COR-L47 (cell line): ENCODE results near the gene DMRT2.

ENCODE experiments used
- DNase-seq: peaks from one replicate; lab custom pipeline; 2025; lab: John Stamatoyannopoulos, UW

DMRT2 gene

DNA sequence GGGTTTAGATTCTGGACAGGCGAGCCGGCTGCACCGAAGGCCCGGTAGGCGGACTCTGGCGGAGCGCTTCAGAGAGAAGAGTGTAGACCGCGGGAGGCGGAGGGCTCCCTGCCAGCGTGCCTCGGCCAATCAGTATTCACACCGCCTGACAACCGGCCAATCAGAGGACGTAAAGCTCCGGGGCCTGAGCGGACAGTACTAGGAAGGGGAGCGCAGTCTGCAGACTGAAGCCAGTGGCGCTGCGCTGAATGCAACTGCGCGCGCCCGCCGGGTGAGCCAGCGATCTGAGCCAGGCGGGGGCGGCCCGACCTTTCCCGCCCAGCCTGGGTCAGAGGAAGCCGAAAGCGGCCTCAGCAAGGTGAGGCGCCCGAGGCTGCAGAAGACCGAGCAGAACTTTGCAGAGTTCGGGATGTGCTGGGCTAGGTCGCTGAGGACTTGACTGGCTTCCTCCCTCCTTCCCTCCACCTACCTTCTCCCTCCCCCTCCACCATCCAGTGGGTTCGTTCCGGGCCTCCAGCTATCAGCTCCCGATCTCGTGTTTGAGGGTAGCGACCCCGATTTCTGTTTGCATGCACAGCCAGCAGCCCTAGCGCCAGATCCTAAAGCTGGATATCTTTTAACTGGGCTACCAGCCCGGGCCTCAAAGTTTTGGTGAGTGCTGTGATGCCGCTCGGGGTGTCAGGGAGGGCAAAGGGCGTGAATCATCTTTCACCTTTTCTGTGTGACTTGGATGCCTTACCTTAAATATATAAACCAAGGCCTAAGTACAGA lies at the start of gene DMRT2:
DMRT2 (plus strand) TSS at position 233 of the 771 bp plus-strand sequence. CDS start 1,257 bp downstream, outside the sequence.
- peak; percentile 2 for DNase-seq

DNA sequence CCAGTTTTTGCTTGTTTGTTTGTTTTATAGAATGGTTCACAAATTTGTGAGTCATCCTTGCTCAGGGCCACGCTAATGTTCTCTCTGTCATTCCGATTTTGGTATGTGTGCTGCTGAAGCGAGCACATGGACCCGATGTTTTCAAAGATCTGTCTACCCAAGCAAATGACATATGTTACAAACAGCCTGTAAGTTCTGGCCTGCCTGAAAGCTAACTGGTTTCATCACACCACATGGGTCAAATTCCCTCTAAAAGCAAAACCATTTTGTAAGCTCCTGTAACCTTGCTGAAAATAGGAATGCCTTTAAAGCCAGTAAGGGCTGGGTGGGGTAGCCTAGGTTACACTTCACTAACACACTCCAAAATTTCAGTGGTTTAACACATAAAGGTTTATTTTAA lies 48.3 kb upstream of the DMRT2 start:
- no peak for DNase-seq

DNA sequence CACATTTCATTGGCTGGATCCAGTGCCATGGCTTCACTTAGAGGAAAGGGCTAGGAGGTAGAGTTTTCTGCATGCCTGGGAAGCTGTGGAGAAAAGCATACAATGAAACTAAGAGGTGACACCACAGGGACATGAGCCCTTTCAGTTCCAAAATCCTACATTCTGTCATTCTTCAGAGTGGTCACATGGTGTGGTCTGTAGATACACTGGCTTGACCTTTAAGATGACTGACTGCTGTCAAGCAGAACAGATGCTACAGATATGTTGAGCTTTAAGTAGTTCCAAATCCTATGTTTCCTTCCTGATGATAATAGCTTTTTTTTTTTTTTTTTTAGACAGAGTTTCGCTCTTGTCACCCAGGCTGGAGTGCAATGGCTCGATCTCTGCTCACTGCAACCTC lies 47.5 kb upstream of the DMRT2 start:
- DNase-seq = no peak

DNA sequence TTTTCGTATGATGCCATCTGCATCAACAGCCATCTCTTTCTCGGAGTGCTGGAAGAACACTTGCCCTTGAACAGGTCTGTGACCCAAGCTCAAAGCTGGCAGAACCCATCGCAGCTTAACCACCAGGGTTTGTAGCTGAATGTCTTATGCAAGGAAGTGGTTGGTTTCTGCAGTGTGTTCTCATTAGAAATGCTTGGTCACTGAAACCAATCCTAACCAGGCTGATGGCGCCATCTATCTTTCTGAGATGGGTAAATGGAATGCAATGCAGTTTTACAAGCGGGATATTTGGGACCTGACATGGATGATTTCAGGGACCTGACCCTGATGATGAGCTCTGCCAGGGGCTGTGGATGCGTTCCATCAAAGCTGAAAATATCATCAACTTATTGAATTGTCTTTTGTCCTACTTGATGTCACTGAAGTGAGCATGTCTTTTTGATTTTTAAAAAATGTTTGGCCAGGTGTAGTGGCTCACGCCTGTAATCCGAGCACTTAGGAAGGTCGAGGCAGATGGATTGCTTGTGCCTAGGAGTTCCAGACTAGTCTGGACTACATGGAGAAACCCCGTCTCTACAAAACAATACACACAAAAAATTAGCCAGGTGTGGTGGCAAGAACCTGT lies 45.0 kb upstream of the DMRT2 start:
- DNase-seq = peak; percentile 37

DNA sequence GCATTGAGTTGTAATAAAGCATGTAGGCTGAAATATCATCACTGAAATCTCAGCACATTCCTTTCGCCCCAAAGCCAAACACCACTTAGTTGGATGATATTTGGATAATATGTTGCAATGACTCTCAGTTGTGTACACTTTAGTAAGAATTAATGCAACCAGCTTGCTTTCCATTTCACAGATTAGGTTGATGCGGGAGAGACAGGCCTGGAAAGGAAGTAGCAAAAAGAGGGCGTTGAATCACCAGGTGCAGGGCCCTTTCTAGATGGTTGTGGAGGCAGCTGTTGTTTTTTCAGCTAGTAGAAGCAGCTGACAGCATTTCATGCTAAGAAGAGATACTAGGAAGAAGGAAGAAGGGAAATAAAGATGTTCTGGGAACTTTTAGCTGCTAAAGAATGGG lies 42.8 kb upstream of the DMRT2 start:
- DNase-seq = no peak

DNA sequence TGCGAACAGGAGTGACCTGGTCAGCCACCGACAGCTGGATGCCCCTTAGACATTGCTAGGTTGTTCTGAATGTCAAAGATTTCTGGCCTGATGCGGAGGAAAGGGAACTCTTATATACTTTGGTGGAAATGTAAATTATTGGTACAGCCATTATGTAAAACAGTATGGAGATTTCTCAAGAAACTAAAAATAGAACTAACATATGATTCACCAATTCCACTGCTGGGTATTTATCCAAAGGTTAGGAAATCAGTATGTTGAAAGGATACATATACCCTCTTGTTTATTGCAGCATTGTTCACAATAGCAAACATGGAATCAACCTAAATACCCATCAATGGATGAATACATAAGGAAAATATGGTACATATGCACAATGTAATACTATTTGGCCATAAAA lies 41.9 kb upstream of the DMRT2 start:
- no peak for DNase-seq

DNA sequence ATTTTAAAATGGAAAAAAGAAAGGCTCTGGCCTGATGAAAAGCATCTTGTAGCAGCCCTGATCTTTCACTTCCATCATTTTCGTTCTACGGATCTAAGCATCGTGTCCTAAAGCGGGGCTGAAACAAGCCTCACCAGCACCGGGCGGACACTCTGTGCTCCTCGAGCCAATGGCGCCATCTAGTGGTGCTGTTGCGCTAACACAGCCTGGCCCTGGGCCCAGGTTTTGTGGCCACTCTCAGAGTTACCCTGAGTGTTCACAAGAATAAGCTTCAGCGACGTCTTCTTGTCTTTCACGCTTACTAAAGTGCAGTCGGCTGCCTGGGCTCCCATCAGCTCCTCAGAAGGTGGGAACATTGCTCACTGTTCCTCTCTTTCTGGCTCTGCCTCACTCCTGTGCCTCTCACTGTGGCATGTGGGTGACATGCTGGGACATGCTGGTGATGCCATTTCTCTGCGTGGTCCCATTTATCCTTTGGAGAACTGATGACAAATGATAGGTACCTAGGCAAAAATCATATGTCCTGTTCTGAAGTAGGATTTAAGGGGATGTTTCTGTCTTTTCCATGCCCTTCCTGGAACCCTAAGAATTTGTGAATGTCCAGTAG lies 41.0 kb upstream of the DMRT2 start:
- DNase-seq = peak; percentile 44

DNA sequence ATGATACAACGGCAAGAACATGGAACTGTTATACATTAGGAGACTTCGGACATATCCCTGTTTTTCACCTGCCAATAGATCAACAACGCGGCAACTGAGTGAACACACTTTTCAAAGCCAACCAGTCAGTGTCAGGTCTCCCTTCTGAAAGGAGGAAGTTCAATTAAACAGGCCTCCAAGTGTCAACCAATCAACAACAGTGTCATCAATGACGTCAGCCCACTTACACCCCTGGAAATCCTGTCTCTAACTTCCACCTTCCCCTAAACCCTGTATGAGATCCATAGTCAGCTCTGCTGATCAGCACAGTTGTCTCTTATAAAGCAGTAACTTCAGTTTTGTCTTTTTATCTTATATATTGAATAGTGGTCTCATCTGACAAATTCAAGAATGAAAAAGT lies 37.1 kb upstream of the DMRT2 start:
- DNase-seq = no peak

DNA sequence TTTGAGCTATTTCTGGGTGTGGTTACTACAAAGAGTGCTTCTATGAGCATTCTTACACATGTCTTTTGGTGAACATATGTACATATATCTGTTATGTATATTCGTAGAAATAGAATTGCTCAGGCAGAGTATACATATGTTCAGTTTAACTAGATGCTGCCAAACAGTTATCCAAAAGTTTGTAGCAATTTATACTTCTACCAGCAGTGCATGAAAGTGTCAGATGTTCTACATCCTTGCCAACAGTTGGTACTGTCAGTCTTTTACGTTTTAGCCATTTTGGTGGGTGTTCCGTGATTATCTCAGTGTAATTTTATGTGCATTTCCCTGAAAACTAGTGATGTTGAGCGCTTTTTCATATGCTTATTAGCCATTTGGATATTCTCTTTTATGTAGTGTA lies 35.9 kb upstream of the DMRT2 start:
- no peak for DNase-seq

DNA sequence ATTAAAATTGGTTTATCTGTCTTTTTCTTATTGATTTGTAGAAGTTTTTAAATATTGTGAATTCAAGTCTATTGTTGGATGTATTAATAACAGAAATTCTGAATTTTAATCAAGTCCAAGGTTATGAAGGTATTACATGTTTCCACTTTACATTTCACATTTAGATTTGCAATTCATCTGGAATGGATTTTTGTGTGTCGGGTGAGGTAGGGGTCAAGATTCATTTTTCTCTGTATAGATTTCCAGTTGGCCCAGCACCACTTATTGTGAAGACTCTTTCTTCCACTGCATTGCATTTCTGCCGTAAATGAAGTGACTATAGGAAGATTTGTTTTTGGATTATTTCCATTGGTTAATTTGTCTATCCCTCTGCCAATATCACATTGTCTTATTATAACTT lies 35.5 kb upstream of the DMRT2 start:
- no peak for DNase-seq

DNA sequence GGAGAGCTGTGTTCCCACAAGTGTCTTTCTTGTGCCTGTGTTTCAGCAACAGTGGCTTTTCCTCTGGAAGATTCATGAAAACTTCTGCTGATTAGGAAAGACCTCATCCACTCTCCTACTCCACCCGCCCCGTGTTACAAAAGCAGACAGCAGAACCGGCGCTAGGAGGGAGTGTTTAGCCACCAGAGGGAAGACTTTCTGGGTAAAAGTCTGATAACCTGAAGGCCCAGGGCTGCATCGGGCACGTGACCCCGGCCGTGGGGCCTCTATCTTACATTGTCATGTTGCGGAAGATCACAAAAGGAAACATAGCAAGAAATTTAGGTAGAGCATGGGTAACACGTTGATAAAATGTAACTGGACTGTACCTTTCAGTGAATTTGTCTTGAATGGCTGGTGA lies 32.0 kb upstream of the DMRT2 start:
- DNase-seq = no peak

DNA sequence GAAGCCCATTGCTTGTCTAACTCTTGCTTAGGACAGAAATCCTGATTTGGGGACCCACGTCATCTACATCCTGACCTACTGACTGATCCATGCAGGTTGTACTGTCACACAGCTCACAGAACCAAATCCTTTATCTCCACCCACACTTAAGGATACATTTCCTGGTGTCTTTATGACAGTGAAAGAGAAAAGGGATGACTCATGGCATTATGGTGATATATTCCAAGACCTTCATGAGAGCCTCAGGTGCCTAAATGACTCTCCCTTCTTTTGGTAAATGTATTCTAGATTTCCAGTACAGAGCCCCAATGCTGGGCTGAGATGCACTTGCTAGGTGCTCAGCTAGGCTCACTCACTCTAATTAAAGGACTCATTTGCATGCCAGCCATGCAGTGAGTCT lies 26.0 kb upstream of the DMRT2 start:
- DNase-seq = no peak

DNA sequence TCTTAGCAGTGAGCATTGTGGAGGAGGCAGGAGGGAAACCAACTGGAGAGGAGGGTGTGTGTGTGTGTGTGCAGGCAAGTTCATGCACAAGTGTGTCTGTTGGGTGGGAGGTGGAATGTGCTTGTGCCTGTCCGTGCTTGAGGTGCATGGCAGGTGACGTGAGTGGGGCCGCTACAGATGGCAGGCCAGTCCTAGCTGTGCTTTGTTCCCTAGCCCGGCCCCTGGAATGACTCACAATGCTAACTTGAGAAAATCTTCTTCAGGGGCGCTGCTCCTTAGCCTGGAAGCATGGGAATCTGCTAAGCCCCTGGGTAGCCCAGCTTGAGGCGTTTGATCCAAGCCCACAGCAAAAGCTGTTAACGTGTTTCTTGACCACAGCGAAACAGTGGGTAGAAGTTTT lies 25.0 kb upstream of the DMRT2 start:
- no peak for DNase-seq

DNA sequence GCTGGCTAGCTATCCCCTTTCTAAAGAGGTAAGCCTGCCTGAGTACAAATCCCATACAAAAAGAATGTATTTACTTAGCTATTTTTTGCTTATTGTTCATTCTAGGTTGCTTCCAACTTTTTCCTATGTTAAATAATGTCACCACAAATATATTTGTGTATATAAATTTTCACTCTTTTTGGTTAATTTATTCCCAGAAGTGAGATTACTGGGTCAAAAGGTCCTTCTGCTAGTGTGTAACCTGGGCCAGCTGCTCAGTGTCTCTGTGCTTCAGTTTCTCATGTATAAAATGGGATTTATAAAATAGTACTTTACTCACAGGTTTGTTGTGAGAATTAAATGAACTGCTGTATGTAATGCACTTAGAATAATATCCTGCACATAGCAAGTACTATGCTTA lies 23.9 kb upstream of the DMRT2 start:
- no peak for DNase-seq

DNA sequence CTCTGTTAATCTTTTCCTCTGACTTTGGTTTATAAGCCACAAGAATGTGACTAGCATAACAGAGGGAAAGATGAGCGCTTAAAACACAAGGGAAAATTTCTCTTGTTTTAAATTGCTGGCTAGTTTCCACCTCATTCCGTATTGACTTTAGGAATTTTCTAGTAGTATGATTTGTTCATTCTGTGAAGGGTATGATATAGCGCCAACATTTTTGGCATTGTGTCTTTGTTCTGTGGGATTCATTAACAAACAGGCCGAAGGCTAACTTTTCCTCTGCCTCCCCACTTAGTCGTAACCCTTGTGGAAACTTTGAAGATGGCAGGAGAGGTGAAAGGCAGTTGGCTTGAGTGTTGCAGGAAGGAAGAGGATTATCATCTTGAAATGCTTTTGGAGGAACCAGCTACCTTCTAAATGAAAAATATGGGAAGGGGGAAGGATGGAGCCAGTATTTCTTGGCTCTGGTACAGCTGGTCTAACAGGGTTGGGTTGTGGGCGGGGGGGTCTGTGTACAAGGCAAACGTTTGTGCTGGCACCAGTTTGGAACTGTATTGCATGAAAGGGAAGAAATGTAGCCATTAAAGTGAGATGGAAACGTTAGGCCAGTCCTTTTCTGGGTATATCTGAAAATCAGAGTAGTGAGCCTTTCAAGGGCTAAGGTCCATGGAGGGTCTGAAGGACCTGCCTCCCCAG lies 21.5 kb upstream of the DMRT2 start:
- DNase-seq = no peak

DNA sequence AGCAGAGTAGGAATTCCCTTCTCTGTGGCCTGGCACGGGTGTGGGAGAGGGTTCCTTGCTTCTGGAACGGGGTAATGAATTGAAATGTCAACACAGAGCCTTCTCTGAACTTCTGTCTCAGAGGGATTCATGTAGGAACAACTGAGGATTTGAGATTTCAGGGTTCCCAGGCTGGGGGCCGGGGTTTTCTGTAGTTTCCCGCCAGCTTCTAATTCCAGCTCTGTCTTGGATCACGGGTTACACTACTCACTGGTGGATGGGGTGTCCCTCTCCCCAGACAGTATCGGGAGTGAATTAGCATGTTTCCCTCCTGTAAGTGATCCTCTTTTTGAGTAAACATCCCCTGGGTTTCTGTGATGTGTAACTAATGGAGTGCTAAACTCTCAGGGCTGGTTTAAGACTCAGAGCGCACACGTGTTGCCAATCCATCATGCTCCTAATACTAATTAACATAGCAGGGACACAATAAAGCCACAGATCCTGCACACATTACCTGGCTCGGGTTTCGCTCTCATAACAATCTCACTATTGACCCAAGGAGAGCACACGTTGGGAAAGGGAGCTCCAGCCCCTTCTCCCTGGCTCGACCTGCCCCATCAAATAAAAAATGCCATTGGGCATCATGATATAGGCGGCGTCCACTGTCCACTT lies 18.1 kb upstream of the DMRT2 start:
- DNase-seq = no peak

DNA sequence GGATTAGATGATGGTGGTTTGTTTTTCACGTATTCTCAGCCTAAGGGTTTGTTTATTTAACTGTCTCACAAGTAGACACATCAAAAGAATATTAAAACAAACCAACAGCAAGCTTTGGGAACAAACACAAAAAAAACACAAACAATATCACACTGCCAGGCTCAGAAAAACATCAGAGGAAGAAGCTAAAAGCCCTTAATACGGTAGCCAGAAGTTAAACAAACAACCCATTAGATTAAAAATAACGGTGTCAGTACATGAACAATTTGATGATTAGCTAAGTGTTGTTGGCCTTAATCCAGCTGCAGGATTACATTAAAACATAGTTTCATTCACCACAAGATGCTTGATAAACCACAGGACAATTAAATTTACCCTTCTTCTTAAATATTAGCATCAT lies 15.9 kb upstream of the DMRT2 start:
- DNase-seq = no peak

DNA sequence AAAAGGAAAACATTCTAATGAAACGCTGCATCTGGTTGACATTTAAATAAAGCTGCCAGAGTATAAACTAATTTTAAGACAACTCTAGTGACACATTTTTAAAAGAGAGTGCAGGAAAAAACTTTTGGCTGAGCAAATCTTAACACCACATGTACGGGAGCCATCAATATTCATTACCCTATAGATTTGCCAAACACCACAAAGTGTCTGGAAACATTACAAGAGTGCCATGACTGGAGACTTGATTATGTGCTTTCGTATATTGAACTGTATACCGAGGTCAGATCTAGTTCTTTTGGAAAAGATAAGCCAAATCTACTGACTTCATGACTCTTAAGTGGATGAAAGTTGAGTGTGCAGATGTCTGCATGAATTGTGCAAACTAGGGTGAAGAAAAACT lies 10.6 kb upstream of the DMRT2 start:
- DNase-seq = no peak

DNA sequence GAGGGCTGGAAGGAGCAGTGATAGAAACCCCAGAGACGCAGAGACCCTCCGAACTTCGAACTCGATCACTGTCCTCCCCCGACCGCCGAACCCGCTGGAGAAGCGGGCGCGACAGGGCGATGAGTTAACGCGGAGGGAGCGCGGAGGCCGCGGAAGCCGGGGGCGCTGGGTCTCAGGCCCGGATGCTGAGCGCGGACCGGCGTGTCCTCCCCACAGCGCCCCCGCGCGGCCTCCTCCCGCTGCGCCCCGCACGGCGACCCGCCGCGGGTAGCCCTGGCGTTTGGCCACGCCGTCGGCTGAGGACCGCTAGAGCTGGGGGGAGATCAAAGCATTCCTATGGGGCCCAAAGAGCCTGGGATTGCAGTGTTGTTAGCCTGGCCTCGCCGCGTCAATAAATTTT lies 7.7 kb upstream of the DMRT2 start:
- no peak for DNase-seq

DNA sequence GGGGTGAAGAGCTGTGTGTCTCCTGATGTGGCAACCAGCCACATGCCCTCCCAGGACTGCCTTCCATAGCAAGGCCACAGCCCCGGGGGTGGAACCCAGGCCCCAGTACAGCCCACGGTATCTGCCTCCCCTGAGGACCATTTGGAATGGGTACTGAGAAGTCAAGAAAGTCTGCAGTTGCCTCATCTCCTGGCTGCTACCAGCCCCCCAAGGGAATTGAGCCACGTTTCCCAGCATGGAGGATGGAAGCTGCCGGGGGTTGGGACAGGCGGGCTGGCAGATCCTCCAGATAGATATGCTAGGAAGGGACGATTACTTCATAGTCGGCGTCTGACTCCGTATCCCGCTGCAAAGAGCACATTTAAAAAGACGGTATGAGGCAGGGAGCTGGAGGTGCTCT lies 5.5 kb upstream of the DMRT2 start:
- no peak for DNase-seq

DNA sequence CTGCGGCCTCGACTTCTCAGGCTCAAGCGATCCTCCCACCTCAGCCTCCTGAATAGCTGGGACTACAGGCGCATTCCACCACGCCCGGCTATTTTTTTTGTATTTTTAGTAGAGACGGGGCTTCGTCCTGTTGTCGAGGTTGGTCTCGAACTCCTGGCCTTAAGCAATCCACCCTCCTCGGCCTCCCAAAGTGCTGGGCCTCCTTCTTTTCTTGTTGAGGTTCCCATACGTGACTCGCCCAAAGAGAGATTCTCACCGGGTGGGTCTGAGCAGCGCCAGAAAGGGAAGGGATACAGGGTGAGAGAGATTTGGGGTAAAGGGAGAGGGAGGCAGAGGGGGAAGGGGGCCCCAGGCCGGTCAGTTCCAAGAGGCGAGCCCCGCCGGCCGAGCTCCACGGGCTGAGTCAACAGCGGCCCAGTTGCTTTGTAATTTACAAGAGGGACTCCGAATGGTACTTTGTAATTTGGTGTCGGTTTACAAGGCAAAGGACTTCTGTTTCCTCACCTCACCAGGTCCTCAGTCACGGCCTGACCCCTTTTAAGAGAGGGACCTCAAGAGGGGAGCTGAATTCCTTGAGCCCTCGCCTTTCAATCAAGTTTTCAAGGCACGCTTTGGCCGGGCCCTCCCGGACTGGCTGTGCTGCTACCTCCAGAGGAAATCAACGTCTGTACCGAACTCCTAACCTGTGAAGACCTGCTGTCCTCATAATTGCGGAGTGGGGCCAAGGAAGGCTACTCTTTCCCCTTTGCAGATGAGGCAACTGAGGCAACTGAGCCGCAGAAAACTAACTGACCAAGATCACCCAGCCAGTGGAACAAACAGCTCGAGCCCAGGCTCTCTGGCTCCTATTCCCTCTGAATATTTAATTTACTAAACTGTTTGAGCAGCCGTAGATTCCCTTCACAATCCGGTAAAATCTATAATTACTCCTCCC lies 3.3 kb upstream of the DMRT2 start:
- DNase-seq = no peak
